Liver (tissue), 3 donors: ENCODE data around the gene UBE2D2.

Experiments
- ATF3 ChIP-seq: IDR thresholded peaks from 2 replicates; pipeline ENCODE4 v1.6.1; 2016; ENCODE audit warnings: antibody characterized with exemption
- CTCF ChIP-seq: fragments of 150-350 bp; IDR thresholded peaks from 2 replicates; pipeline ENCODE4 v1.5.1; 2017; ENCODE audit warnings: improper control_type of control experiment, low read depth, low read length; ENCODE audit not compliant: missing input control
- EGR1 ChIP-seq, 2 donors: IDR thresholded peaks; 2 replicates each; pipeline ENCODE4 v1.6.1; 2016 to 2018; ENCODE audit warnings: antibody characterized with exemption in 2 of 2, low read depth in 2 of 2
- GABPA ChIP-seq, 2 donors: IDR thresholded peaks in 1 of 2; conservative IDR thresholded peaks in 1 of 2; 2 replicates each; pipeline ENCODE4 v1.6.1; 2016; ENCODE audit warnings: antibody characterized with exemption in 2 of 2, mild to moderate bottlenecking in 1 of 2, moderate library complexity in 1 of 2
- HNF4G ChIP-seq: IDR thresholded peaks from 2 replicates; pipeline ENCODE4 v1.6.1; 2016; ENCODE audit warnings: antibody characterized with exemption
- MAX ChIP-seq: IDR thresholded peaks from 2 replicates; pipeline ENCODE4 v1.6.1; 2016; ENCODE audit warnings: antibody characterized with exemption
- RAD21 ChIP-seq, 2 donors: IDR thresholded peaks; 2 replicates each; pipeline ENCODE4 v1.6.1; 2016; ENCODE audit warnings: antibody characterized with exemption in 2 of 2, mild to moderate bottlenecking in 2 of 2
- REST ChIP-seq: IDR thresholded peaks from 2 replicates; pipeline ENCODE4 v1.6.1; 2016; ENCODE audit warnings: antibody characterized with exemption, mild to moderate bottlenecking
- TAF1 ChIP-seq: conservative IDR thresholded peaks from 2 replicates; pipeline ENCODE4 v1.6.1; 2016; ENCODE audit warnings: antibody characterized with exemption, mild to moderate bottlenecking
- donor health status: healthy.
- donor health status: healthy.

- TF ChIP-seq CTCF (no peak), MAX (no peak), REST (no peak), RAD21 (IDR thresholded peaks at IDR 0.05) (no peak), EGR1 (IDR thresholded peaks at IDR 0.05; ENCODE audit: low read depth in 2 of 2) (no peak), TAF1 (no peak), ATF3 (no peak), GABPA (IDR thresholded peaks at IDR 0.05 in 1 of 2, conservative IDR thresholded peaks at IDR 0.05 in 1 of 2) (no peak), HNF4G (no peak)
Measured at GRCh38 chr5:139666551-139666950, 105.4 kb downstream of the UBE2D2 start.
